Natural killer cell (primary cell): ENCODE results near the gene BCAP31. TPM values are rescaled to one million over a fixed set of nuclear protein-coding genes. Genes with fewer than 3 reads are reported as not detected.

ENCODE experiments used
- ATAC-seq, 3 donors: fragments of 150-1000 bp in 2 of 3; fragments of 200-7000 bp in 1 of 3; cut with Tn5 transposase; 1 replicate in 1 of 3; 2 replicates in 2 of 3; pipeline ENCODE4 v1.10.0; 2021; ENCODE audit warnings: mild to moderate bottlenecking in 2 of 3, moderate library complexity in 2 of 3
- DNase-seq, 2 donors: peaks; one replicate each; pipeline versions ENCODE4 v3.0.0 to v3.0.0-alpha.2; 2013 to 2021; ENCODE audit warnings: mixed read lengths in 1 of 2
- H3K27ac ChIP-seq: one replicate; pipeline ENCODE4 v1.5.1; 2013; ENCODE audit warnings: mild to moderate bottlenecking, low read length
- H3K27me3 ChIP-seq: one replicate; pipeline ENCODE4 v1.6.1; 2013; ENCODE audit warnings: low read length; ENCODE audit not compliant: control insufficient read depth, insufficient read depth
- H3K36me3 ChIP-seq: one replicate; pipeline ENCODE4 v1.6.1; 2013; ENCODE audit warnings: low read length; ENCODE audit not compliant: control insufficient read depth, insufficient read depth
- H3K4me1 ChIP-seq: one replicate; pipeline ENCODE4 v1.6.1; 2013; ENCODE audit warnings: low read length; ENCODE audit not compliant: control insufficient read depth, insufficient read depth
- H3K4me3 ChIP-seq: one replicate; pipeline ENCODE4 v1.5.1; 2013; ENCODE audit warnings: low read length
- H3K9me3 ChIP-seq: one replicate; pipeline ENCODE4 v1.6.1; 2013; ENCODE audit warnings: low read length; ENCODE audit not compliant: control insufficient read depth, insufficient read depth
- H3K27ac Mint-ChIP-seq, 2 donors: one replicate each; pipeline ENCODE4 v1.8.0; 2022; ENCODE audit warnings: mild to moderate bottlenecking in 2 of 2, mixed read lengths in 2 of 2, moderate library complexity in 1 of 2
- H3K27me3 Mint-ChIP-seq, 2 donors: one replicate each; pipeline ENCODE4 v1.8.0; 2022; ENCODE audit warnings: low read depth in 2 of 2, mixed read lengths in 2 of 2
- H3K36me3 Mint-ChIP-seq: one replicate; pipeline ENCODE4 v1.8.0; 2022; ENCODE audit warnings: mixed read lengths
- H3K4me1 Mint-ChIP-seq, 2 donors: one replicate each; pipeline ENCODE4 v1.8.0; 2022; ENCODE audit warnings: mixed read lengths in 2 of 2
- H3K4me3 Mint-ChIP-seq: one replicate; pipeline ENCODE4 v1.8.0; 2022; ENCODE audit warnings: mild to moderate bottlenecking, moderate library complexity, mixed read lengths
- H3K9me3 Mint-ChIP-seq, 2 donors: one replicate each; pipeline ENCODE4 v1.8.0; 2022; ENCODE audit warnings: mixed read lengths in 2 of 2
- CTCF ChIP-seq: fragments of 200-600 bp; IDR thresholded peaks from one replicate; pipeline ENCODE4 v1.8.0; 2022; ENCODE audit warnings: antibody characterized with exemption
- WGBS: methylation state at CpG from one replicate; pipeline ENCODE4 v1.1.7; 2013; ENCODE audit warnings: missing lambda C conversion rate; ENCODE audit not compliant: insufficient coverage; 5-methylcytosine and 5-hydroxymethylcytosine counted together
- intact Hi-C: fragments of 100-400 bp; cut with micrococcal nuclease; formaldehyde crosslinking; loops from one replicate; pipeline ENCODE4 v1.14.2; 2022
- total RNA-seq, 4 donors: library from RNA; stranded (reverse); fragments of 120-200 nt in 1 of 4; gene quantifications; one replicate each; pipeline versions ENCODE4 v1.2.3 to v1.2.4, GENCODE V29; 2013 to 2022

BCAP31 gene
- total RNA-seq, 3 donors from 2014 or later (not counting 1 experiment from before 2014, with no cell fraction given), result 109 to 131 (median 119) TPM

- no peak overlapping the region for H3K4me3 Mint-ChIP-seq
- H3K27ac Mint-ChIP-seq, result no peak overlapping the region
- Histone ChIP-seq H3K9me3 (no peaks in the 10 kb centered on the region), H3K27me3 (no peaks in the 10 kb centered on the region), H3K27ac (no peak overlapping the region), H3K36me3 (no peaks in the 10 kb centered on the region), H3K4me3 (no peak overlapping the region), H3K4me1 (peaks cover 6% of the 10 kb centered on the region)
- H3K27me3 Mint-ChIP-seq, result peaks cover 18 to 34% of the 10 kb centered on the region in 2 donors
- H3K9me3 Mint-ChIP-seq, result no peaks in the 10 kb centered on the region
- ATAC-seq (no peak), DNase-seq (no peak)
- 92% methylated on average over 1 of the region's 3 CpGs for WGBS
- no peaks in the 10 kb centered on the region for H3K4me1 Mint-ChIP-seq
- no peak for TF ChIP-seq CTCF
- intact Hi-C loops, result no loop called here
- H3K36me3 Mint-ChIP-seq, result no peaks in the 10 kb centered on the region
Measured at GRCh38 chrX:153659268-153659667, 64.9 kb downstream of the BCAP31 start.

- 94% methylated on average over 9 of the region's 9 CpGs for WGBS
- no peak overlapping the region for H3K4me3 Mint-ChIP-seq
Measured at GRCh38 chrX:153657161-153657560, 67.0 kb downstream of the BCAP31 start.

GRCh38 chrX:153653556-153653955 is 70.6 kb downstream of the BCAP31 start:
- H3K4me1 Mint-ChIP-seq, result no peaks in the 10 kb centered on the region
- intact Hi-C loops, result no loop called here
- Histone ChIP-seq H3K27me3 (no peaks in the 10 kb centered on the region), H3K27ac (no peak overlapping the region), H3K9me3 (no peaks in the 10 kb centered on the region), H3K36me3 (no peaks in the 10 kb centered on the region), H3K4me3 (no peak overlapping the region), H3K4me1 (peaks cover 2% of the 10 kb centered on the region)
- H3K27ac Mint-ChIP-seq, result no peak overlapping the region
- no peaks in the 10 kb centered on the region for H3K9me3 Mint-ChIP-seq
- no peak for ATAC-seq
- H3K27me3 Mint-ChIP-seq, result peaks cover 5 to 11% of the 10 kb centered on the region in 2 donors
- H3K4me3 Mint-ChIP-seq, result no peak overlapping the region
- no peaks in the 10 kb centered on the region for H3K36me3 Mint-ChIP-seq
- 57% methylated on average over 1 of the region's 2 CpGs for WGBS
- no peak for TF ChIP-seq CTCF
- DNase-seq, result no peak

More at GRCh38 chrX:153657161-153657560, 67.0 kb downstream of the BCAP31 start:
- Histone ChIP-seq H3K9me3 (no peaks in the 10 kb centered on the region), H3K4me3 (no peak overlapping the region), H3K4me1 (peaks cover 2% of the 10 kb centered on the region), H3K36me3 (no peaks in the 10 kb centered on the region), H3K27ac (no peak overlapping the region), H3K27me3 (no peaks in the 10 kb centered on the region)
- Mint-ChIP-seq H3K36me3 (no peaks in the 10 kb centered on the region), H3K27ac (no peak overlapping the region), H3K9me3 (no peaks in the 10 kb centered on the region), H3K4me1 (no peaks in the 10 kb centered on the region), H3K27me3 (peaks cover 13 to 25% of the 10 kb centered on the region in 2 donors)
- ATAC-seq (no peak), DNase-seq (no peak)
- intact Hi-C loops, result no loop called here
- TF ChIP-seq CTCF, result no peak

GRCh38 chrX:153651540-153652079 is 72.6 kb downstream of the BCAP31 start:
- Mint-ChIP-seq H3K36me3 (no peaks in the 10 kb centered on the region), H3K27ac (no peak overlapping the region), H3K27me3 (peaks cover 5 to 9% of the 10 kb centered on the region in 2 donors), H3K9me3 (no peaks in the 10 kb centered on the region), H3K4me1 (no peaks in the 10 kb centered on the region), H3K4me3 (no peak overlapping the region)
- peak in 1 of 3 donors; percentile 41 for ATAC-seq
- H3K4me3 ChIP-seq, result no peak overlapping the region
- peak in 1 of 2 donors; percentile 31 for DNase-seq
- no peak overlapping the region for H3K27ac ChIP-seq
- no peaks in the 10 kb centered on the region for H3K27me3 ChIP-seq
- no peak for TF ChIP-seq CTCF
- H3K36me3 ChIP-seq, result no peaks in the 10 kb centered on the region
- 91% methylated on average over 8 of the region's 9 CpGs for WGBS
- H3K9me3 ChIP-seq, result no peaks in the 10 kb centered on the region
- intact Hi-C loops, result no loop called here
- H3K4me1 ChIP-seq, result peaks cover 9% of the 10 kb centered on the region
